ENCODE results near the gene IRGQ. TPM values are rescaled to one million over a fixed set of nuclear protein-coding genes. Genes with fewer than 3 reads are reported as not detected.
A peak's percentile ranks its signal among the peaks of the same experiment; 100 is the strongest.

Gene IRGQ
- total RNA-seq, 2 donors from 2014 or later = 13.6 to 16.6 TPM

DNA sequence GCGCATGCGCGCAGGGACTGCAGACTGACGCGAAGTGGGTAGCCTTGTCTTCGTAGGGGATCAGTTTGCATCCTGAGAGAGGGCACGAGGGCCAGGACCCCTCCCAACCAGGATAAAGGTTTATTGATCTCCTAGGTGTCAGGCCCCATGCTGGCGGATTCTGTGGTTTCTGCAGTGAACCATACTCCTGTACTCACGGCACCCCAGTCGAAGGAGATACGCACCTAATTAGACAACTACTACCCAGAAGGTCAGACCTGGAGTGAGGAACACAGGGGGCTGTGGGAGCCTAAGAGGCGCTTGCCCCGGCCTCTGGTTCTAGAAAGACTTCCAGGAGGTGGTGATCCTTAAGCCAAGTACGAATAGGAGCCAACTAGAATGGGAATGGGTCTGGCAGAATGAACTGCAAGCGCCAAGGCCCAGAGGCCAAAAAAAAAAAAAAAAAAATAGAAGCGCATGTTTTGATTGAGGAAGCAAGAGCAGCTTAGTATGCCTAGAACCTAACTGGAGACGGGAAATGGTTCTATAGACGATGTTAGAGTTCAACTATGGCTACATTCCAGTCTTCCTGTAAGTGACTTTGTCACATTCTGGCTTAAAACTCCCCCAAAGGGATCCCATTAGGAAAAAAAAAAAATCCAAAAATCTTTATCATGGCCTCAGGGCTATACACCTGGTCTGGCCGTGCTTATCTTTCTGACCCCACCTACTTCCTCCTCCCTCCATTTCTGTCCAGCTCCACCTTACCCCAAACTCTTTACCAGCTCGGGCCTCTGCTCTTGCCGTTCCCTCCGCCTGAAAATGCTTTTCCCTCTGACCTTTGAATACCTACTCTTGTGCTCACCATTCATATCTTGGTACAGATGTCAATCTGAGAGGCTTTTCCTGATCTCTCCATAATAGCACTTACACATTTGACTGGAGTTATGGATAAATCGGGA, 24.4 kb upstream of the IRGQ start:
- Mint-ChIP-seq H3K27ac (peak overlapping the region; percentile 99), H3K27me3 (ENCODE audit: low read depth) (no peaks in the 10 kb centered on the region), H3K4me1 (ENCODE audit: low read depth) (peaks cover 34% of the 10 kb centered on the region), H3K4me3 (peak overlapping the region; percentile 96 to 99), H3K36me3 (ENCODE audit: insufficient read depth in 2 of 2) (peaks cover 0 to 3% of the 10 kb centered on the region in 2 donors), H3K9me3 (no peaks in the 10 kb centered on the region)
- ATAC-seq (replicated peaks in 1 of 2) (peak in 1 of 2 donors; percentile 2), DNase-seq (peak; percentile 88 to 89)

DNA sequence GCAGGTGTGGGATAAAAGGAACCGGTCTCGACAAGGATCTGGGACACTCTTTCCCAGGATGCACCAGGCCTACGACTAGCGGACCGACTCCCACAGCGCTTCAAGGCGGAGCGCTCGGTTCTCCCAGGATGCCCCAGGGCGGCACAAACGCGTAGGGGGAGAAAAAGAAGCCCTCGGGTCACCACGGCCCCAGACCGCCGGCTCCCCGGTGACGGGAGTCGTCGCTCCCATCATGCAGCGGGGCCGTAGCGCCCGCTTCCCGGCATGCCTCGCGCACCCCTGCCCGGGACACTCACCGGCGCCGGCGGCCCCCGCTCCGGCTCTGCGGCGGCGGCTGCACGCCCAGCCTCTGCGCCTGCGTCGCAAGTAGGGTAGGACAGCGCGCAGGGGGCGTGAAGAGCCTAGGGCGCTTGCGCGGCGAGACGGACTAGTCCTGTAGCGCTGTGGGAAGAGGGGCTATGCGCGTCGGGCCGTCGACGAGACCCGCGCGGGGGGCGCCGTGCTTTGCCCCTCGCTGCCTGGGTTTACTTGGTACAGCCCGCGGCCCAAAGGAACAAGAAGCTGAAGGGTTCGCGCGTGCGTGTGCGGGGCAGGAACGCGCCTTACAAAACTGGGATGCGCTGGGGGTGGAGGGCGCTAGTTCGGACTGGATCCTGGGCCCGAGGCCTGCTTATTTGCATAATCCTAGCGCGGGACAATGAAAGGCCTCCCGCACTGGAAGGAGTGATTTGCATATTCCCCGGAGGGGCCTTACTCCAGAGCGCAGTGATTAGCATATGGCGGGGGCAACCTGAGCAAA, 23.5 kb upstream of the IRGQ start, which contains the start of gene ZNF428:
ZNF428 (minus strand) TSS at position 368 of the 799 bp plus-strand sequence. CDS start 5,325 bp downstream, outside the sequence.
- DNase-seq (peak; percentile 92), ATAC-seq (replicated peaks in 1 of 2) (peak; percentile 92 to 95)
- peak within 1 kb of the TSS; percentile 96 to 99 for H3K4me3 Mint-ChIP-seq
- H3K36me3 Mint-ChIP-seq (ENCODE audit: insufficient read depth in 2 of 2) = peaks cover 0 to 3% of the 10 kb centered on the region in 2 donors
- H3K27me3 Mint-ChIP-seq (ENCODE audit: low read depth) = no peaks in the 10 kb centered on the region
- peak within 1 kb of the TSS; percentile 99 for H3K27ac Mint-ChIP-seq
- peaks cover 25% of the 10 kb centered on the region for H3K4me1 Mint-ChIP-seq (ENCODE audit: low read depth)
- H3K9me3 Mint-ChIP-seq = no peaks in the 10 kb centered on the region

DNA sequence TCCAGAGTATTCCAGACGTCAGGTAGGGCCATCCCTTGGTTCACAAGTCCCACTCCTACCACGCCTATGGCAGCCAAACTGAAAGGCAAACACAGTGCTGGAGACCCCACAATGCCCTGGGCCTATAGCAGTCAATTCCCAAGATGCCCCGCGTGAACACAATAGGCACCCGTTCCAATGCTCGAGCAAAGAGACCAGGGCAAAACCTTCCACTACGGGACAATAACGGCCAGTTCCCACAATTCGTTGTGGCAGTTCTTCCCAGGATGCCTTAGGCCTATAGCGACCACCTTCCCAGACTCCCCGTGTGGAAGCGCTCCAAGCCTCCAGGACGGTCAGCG, 23.0 kb upstream of the IRGQ start:
- Mint-ChIP-seq H3K27ac (peak overlapping the region; percentile 99), H3K4me3 (peak overlapping the region; percentile 96 to 99), H3K27me3 (ENCODE audit: low read depth) (no peaks in the 10 kb centered on the region), H3K4me1 (ENCODE audit: low read depth) (peaks cover 20% of the 10 kb centered on the region), H3K9me3 (no peaks in the 10 kb centered on the region), H3K36me3 (ENCODE audit: insufficient read depth in 2 of 2) (peaks cover 0 to 3% of the 10 kb centered on the region in 2 donors)
- ATAC-seq (replicated peaks in 1 of 2) (peak; percentile 35 to 36), DNase-seq (peak; percentile 50 to 58)

DNA sequence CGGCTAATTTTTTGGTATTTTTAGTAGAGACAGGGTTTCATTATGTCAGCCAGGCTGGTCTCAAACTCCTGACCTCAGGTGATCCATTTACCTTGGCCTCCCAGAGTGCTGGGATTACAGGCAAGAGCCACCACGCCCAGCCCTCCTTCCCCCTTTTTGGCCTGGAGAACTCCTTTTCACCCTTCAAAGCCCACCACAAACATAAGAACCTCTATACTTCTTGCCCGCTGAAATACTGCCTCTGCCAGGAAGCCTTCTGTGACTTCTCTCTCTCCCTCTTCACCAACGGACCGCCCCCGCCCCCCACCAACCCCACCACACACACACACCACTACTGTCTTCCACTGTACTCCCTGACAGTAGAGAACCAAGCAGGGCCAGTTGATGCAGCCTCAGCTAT, 21.0 kb upstream of the IRGQ start:
- Mint-ChIP-seq H3K27ac (peak overlapping the region; percentile 45), H3K4me3 (no peak overlapping the region), H3K4me1 (ENCODE audit: low read depth) (peaks cover 17% of the 10 kb centered on the region), H3K27me3 (ENCODE audit: low read depth) (no peaks in the 10 kb centered on the region), H3K9me3 (no peaks in the 10 kb centered on the region), H3K36me3 (ENCODE audit: insufficient read depth in 2 of 2) (peaks cover 0 to 4% of the 10 kb centered on the region in 2 donors)
- ATAC-seq (replicated peaks in 1 of 2) (no peak), DNase-seq (no peak)

DNA sequence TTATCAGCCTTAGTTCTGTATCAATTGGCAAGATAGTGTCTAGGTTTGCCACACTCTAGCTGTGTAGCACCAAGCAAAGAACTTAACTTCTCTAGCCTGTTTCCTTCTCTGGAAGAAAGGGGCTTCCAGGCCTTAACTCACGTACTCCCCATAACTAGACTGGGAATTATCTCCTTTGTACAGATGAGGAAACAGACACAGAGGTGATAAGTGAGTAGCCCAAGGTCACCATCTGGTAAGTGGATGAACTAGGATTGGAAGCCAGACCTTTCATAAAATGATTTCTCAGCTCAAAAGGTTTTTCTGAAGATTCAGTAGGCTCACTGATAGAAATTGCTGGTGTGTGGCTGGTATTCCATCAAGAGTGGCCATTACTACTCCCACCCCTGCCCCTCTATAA, 20.4 kb upstream of the IRGQ start:
- no peak for DNase-seq
- H3K36me3 Mint-ChIP-seq (ENCODE audit: insufficient read depth in 2 of 2) = peaks cover 0 to 4% of the 10 kb centered on the region in 2 donors
- ATAC-seq (replicated peaks in 1 of 2) = no peak
- H3K9me3 Mint-ChIP-seq = no peaks in the 10 kb centered on the region
- H3K4me3 Mint-ChIP-seq = no peak overlapping the region
- no peak overlapping the region for H3K27ac Mint-ChIP-seq
- peaks cover 17% of the 10 kb centered on the region for H3K4me1 Mint-ChIP-seq (ENCODE audit: low read depth)
- H3K27me3 Mint-ChIP-seq (ENCODE audit: low read depth) = no peaks in the 10 kb centered on the region

DNA sequence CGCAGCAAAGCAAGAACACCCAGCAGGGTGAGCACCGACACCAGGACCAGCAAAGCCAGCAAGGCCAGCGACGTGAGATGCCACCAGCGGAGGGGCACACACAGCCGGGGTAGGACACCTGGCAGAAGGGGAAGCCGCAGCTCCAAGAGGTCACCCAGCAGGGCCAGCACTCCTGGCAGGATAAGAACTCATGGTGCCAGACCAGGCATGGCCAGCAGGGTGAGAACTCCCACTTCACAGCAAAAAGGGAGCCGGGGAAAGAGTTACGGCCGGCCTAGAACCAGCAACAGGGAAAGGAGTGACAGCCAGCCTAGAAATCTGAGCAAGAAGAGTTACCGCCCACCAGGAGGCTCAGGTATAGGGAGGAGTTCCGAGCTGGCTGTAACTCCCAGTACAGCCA, 16.4 kb upstream of the IRGQ start:
- no peak overlapping the region for H3K27ac Mint-ChIP-seq
- H3K36me3 Mint-ChIP-seq (ENCODE audit: insufficient read depth in 2 of 2) = peaks cover 0 to 2% of the 10 kb centered on the region in 2 donors

DNA sequence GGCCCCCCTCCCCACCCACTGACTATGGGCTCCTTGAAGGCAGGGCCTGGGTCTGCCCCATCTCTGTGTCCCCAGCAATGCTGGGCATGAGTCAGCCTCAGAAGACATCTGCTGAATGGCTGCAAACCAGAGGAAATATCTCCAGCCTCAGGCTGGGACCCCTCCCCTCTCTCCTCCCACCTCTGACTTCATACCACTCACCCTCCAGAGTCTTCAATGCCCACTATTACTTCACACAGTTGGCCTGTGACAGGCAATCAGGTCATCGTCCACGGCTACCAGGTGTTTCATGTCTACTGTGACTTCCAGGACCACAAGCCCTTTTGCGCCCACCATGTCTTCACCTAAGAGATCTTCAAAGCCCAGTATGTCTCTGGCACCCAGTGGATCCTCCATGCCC, 15.9 kb upstream of the IRGQ start, which contains the start of gene SRRM5:
SRRM5 (plus strand) TSS at position 301 of the 400 bp plus-strand sequence; CDS start at position 335, 34 bp downstream.
- no peak for ATAC-seq (replicated peaks in 1 of 2)
- no peak for DNase-seq
- Mint-ChIP-seq H3K27me3 (ENCODE audit: low read depth) (no peaks in the 10 kb centered on the region), H3K4me3 (no peak within 1 kb of the TSS), H3K27ac (peak within 1 kb of the TSS; percentile 18), H3K36me3 (ENCODE audit: insufficient read depth in 2 of 2) (peaks cover 0 to 2% of the 10 kb centered on the region in 2 donors), H3K9me3 (no peaks in the 10 kb centered on the region), H3K4me1 (ENCODE audit: low read depth) (peaks cover 6% of the 10 kb centered on the region)

More for the DNA sequence above, 16.4 kb upstream of the IRGQ start:
- Mint-ChIP-seq H3K4me1 (ENCODE audit: low read depth) (peaks cover 6% of the 10 kb centered on the region), H3K4me3 (no peak overlapping the region), H3K27me3 (ENCODE audit: low read depth) (no peaks in the 10 kb centered on the region), H3K9me3 (no peaks in the 10 kb centered on the region)
- DNase-seq = no peak
- ATAC-seq (replicated peaks in 1 of 2) = no peak

DNA sequence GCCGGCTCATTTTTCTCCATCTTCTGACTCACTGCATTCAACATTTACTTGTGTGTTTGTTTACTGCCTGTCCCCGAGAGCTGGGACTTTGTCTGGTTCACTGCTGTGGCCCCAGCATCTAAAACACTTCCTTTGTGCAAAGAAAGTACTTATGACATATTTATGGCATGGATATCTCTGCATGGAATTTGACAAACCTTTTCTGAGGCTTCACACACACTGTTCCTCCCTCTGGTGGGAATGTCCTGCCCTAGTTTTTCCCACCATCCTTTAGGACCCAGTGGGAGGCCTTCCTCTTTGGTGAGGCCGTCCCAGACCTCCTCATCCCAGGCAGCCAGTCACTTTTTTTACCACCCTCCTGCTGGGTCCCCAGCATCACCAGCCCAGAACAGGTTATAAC, 14.6 kb upstream of the IRGQ start:
- H3K36me3 Mint-ChIP-seq (ENCODE audit: insufficient read depth in 2 of 2) = peaks cover 0 to 2% of the 10 kb centered on the region in 2 donors
- ATAC-seq (replicated peaks in 1 of 2) (no peak), DNase-seq (no peak)
- H3K27me3 Mint-ChIP-seq (ENCODE audit: low read depth) = no peaks in the 10 kb centered on the region
- no peak overlapping the region for H3K4me3 Mint-ChIP-seq
- H3K9me3 Mint-ChIP-seq = no peaks in the 10 kb centered on the region
- no peak overlapping the region for H3K27ac Mint-ChIP-seq
- H3K4me1 Mint-ChIP-seq (ENCODE audit: low read depth) = peaks cover 6% of the 10 kb centered on the region

DNA sequence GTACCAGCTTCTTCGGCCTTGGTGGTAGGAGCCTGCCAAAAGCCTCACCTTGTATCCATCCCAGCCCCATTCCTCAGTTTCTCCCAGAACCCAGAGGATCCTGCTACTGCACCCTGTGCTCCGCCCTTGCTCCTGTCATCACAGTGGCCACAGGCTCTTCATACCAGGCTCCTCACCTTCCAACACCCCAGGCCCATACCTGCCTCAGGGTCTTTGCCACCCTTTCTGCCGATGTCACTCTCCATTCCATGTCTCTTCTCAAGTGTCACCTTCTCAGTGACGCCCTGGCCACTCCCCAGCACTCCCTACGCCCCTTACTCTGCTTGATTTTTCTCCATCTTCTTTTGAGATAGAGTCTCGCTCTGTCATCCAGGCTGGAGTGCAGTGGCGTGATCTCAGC, 13.9 kb upstream of the IRGQ start:
- Mint-ChIP-seq H3K27me3 (ENCODE audit: low read depth) (no peaks in the 10 kb centered on the region), H3K4me1 (ENCODE audit: low read depth) (peaks cover 6% of the 10 kb centered on the region), H3K36me3 (ENCODE audit: insufficient read depth in 2 of 2) (peaks cover 0 to 2% of the 10 kb centered on the region in 2 donors), H3K4me3 (no peak overlapping the region), H3K27ac (no peak overlapping the region), H3K9me3 (no peaks in the 10 kb centered on the region)
- ATAC-seq (replicated peaks in 1 of 2) (no peak), DNase-seq (no peak)

DNA sequence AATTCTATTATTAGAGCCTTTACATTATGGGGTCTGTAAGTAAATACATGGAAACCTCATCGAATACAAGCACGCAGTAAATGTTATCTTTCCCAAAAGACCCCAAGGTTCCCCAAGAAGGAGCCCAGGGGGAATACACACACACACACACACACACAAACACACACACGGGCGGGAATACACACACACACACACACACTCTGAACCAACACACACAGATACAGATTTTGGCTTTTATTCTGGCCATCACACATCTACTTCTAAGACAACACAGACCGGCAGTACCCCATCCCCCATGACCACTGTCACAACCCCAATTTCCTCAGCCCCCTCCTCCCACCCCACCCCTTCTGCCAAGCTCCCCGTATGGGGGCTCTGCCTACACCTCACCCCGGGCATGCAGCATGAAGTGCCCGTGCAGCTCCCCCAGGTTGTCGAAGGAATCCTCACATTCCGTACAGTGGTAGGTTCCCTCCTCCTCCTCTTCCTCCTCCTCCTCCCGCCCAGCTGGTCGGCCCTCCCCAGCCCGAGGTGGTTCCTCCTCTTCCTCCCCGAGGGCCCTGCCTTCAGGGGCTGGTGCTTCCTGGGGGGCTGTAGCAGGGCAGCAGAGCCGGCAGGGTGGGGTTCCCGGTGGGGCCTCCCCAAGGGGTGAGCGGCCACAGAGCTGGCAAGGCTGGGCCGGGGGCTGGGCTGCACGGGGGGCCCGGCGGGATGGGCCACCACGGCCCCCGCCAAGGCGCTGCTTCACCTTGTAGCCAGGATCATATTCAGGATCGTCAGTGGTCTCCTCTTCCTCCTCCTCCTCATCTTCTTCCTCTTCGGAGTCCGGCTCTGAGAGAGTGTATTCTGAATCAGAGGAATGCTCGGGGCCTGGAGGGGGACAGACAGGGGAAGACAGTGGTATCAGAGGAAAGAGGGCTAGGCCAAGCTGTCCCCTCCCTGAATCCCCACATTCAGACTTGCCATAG, 11.6 kb upstream of the IRGQ start:
- H3K36me3 Mint-ChIP-seq (ENCODE audit: insufficient read depth in 2 of 2) = peaks cover 0 to 2% of the 10 kb centered on the region in 2 donors
- no peak overlapping the region for H3K4me3 Mint-ChIP-seq
- no peak for DNase-seq
- H3K9me3 Mint-ChIP-seq = no peaks in the 10 kb centered on the region
- no peak overlapping the region for H3K27ac Mint-ChIP-seq
- no peaks in the 10 kb centered on the region for H3K27me3 Mint-ChIP-seq (ENCODE audit: low read depth)
- peaks cover 6% of the 10 kb centered on the region for H3K4me1 Mint-ChIP-seq (ENCODE audit: low read depth)
- no peak for ATAC-seq (replicated peaks in 1 of 2)

DNA sequence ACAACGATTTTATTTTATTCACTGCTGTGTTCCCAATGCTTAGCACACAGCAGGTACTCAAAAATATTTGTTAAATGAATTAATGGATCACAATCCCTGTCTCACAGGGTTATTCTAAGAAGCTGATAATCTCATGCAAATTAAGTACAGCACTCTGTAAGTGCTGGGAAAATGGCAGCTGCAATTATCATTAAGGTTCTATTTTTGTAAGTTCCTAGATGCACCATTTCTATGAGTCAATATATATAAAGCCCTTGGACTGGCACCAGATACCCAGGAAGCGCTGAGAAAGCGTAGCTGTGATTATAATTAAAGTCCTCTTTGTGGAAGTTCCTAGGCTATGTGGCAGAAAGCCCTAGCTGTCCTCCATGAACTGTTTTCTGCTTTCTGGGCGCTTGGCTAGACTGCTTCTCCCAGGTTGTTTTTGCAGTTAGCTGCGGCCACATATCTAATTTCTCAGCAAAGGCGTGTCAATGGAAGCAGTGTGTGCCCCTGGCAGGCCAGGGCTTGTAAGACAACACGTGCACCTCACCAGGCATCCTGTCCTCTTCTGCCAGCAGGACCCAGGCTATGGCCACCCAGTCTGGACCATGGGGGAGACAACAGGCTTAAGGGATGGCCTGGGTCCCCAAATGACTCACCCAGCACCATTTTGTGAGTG, 10.8 kb upstream of the IRGQ start:
- Mint-ChIP-seq H3K27me3 (ENCODE audit: low read depth) (no peaks in the 10 kb centered on the region), H3K27ac (no peak overlapping the region)

More for the DNA sequence above, 10.8 kb upstream of the IRGQ start:
- Mint-ChIP-seq H3K4me1 (ENCODE audit: low read depth) (peaks cover 6% of the 10 kb centered on the region), H3K4me3 (no peak overlapping the region), H3K9me3 (no peaks in the 10 kb centered on the region), H3K36me3 (ENCODE audit: insufficient read depth in 2 of 2) (peaks cover 0 to 2% of the 10 kb centered on the region in 2 donors)
- ATAC-seq (replicated peaks in 1 of 2) (no peak), DNase-seq (no peak)

Data from activated T-cell treated with anti-CD3 and anti-CD28 coated beads, Interleukin-2, amount 50 U/mL, for 72 hours (primary cell).